Measurements from ENCODE around the gene RRAS.
A peak's percentile ranks its signal among the peaks of the same experiment; 100 is the strongest.

RRAS gene

GRCh38 chr19:49590071-49590970 is 49.6 kb downstream of the RRAS start:
- ATAC-seq (peak; percentile 84), DNase-seq (peak; percentile 93 to 96)
- peaks cover 49% of the 10 kb centered on the region for H3K4me1 Mint-ChIP-seq
- H3K27ac Mint-ChIP-seq, result peak overlapping the region; percentile 83 to 85
- no peaks in the 10 kb centered on the region for H3K9me3 Mint-ChIP-seq
- no peaks in the 10 kb centered on the region for H3K27me3 Mint-ChIP-seq
- H3K4me3 Mint-ChIP-seq, result peak overlapping the region; percentile 87 to 96

- peak overlapping the region in 1 of 2 donors; percentile 87 for H3K4me3 Mint-ChIP-seq
- no peak for DNase-seq
Observed at GRCh38 chr19:49589502-49589905, 50.4 kb downstream of the RRAS start.

GRCh38 chr19:49588365-49589122 is 51.4 kb downstream of the RRAS start:
- no peaks in the 10 kb centered on the region for H3K9me3 Mint-ChIP-seq
- H3K27ac Mint-ChIP-seq, result peak overlapping the region in 1 of 2 donors; percentile 28
- peaks cover 37% of the 10 kb centered on the region for H3K4me1 Mint-ChIP-seq
- no peaks in the 10 kb centered on the region for H3K27me3 Mint-ChIP-seq
- ATAC-seq, result peak; percentile 16
- peak overlapping the region in 1 of 2 donors; percentile 29 for H3K4me3 Mint-ChIP-seq
- peak; percentile 53 to 58 for DNase-seq

More at GRCh38 chr19:49589502-49589905, 50.4 kb downstream of the RRAS start:
- no peak for ATAC-seq
- Mint-ChIP-seq H3K9me3 (no peaks in the 10 kb centered on the region), H3K27me3 (no peaks in the 10 kb centered on the region), H3K27ac (no peak overlapping the region), H3K4me1 (peaks cover 46% of the 10 kb centered on the region)

GRCh38 chr19:49587227-49587626 is 52.7 kb downstream of the RRAS start:
- no peak for ATAC-seq
- Mint-ChIP-seq H3K9me3 (no peaks in the 10 kb centered on the region), H3K4me1 (peaks cover 32% of the 10 kb centered on the region), H3K27ac (no peak overlapping the region), H3K27me3 (no peaks in the 10 kb centered on the region), H3K4me3 (no peak overlapping the region)
- no peak for DNase-seq
